ENCODE data around the gene RNF31. TPM values are rescaled to one million over a fixed set of nuclear protein-coding genes. Genes with fewer than 3 reads are reported as not detected.

RNF31 gene
- total and polyA plus RNA-seq, 2 donors (not counting 3 experiments of a cell fraction or from before 2014, with no cell fraction given): 32.3 to 69.7 TPM

DNA sequence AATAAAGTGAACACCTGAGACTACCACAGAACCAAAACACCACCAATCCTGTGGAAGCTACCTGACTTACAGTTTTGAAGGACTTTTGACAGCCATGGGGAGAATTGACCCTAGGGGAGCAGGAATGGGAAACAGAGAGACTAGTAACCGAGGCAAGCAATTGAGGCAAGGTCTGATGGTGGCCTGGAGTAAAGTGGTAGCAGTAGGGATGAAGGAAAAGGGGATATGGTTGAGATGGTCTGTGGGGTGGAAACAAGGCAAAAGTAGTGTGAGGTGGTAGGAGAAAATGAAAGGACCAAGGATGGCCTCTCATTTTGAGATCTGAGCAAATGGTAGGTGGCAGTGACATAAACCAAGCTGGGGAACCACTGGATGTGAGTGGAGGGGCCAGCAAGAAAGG is 9.5 kb downstream of the RNF31 start:
- Histone ChIP-seq H3K9me1 (replicated peaks; ENCODE audit: control insufficient read depth, extremely low read depth, insufficient read depth, low read length) (no peaks in the 10 kb centered on the region), H2AFZ (ENCODE audit: low read depth, low read length) (no peak overlapping the region), H3K27ac (ENCODE audit: insufficient read depth, low read depth, low read length) (no peak overlapping the region), H3K4me1 (ENCODE audit: control insufficient read depth, extremely low read depth, insufficient read depth, low read length) (peaks cover 10% of the 10 kb centered on the region), H4K20me1 (replicated peaks; ENCODE audit: control insufficient read depth, extremely low read depth, insufficient read depth, low read length) (no peaks in the 10 kb centered on the region), H3K4me2 (ENCODE audit: insufficient read depth, low read length) (no peak overlapping the region), H3K9ac (replicated peaks; ENCODE audit: extremely low read depth, insufficient read depth, low read length) (no peak overlapping the region), H3K9me3 (replicated peaks; ENCODE audit: control insufficient read depth, insufficient read depth, low read length) (no peaks in the 10 kb centered on the region), H3K27me3 (ENCODE audit: control insufficient read depth in 2 of 2, insufficient read depth in 2 of 2, low read length in 2 of 2) (no peaks in the 10 kb centered on the region), H3K4me3 (replicated peaks in 1 of 3; ENCODE audit: insufficient read depth in 1 of 3, low read depth in 1 of 3, low read length in 3 of 3) (no peak overlapping the region), H3K79me2 (ENCODE audit: control insufficient read depth, insufficient read depth, low read length) (peaks cover 2% of the 10 kb centered on the region), H3K36me3 (ENCODE audit: control insufficient read depth in 2 of 2, extremely low read depth in 1 of 2, insufficient read depth in 2 of 2, low read length in 2 of 2) (peaks cover 25 to 42% of the 10 kb centered on the region in 2 experiments)
- BruUV-seq (replicated peaks): no TSS peak
- DNase-seq (ENCODE audit: low read depth, low spot score) (no peak), FAIRE-seq (no peak)
- intact Hi-C loops (cut with micrococcal nuclease): no loop called here
- dilution Hi-C loops (cut with MboI; ENCODE audit: extremely low pct_ligation_motif_present, low sequenced_read_pairs): no loop called here
- no peak for TF ChIP-seq MYC (IDR thresholded peaks at IDR 0.05; ENCODE audit: low read depth, low read length)
- TF ChIP-seq, protein P1, sequence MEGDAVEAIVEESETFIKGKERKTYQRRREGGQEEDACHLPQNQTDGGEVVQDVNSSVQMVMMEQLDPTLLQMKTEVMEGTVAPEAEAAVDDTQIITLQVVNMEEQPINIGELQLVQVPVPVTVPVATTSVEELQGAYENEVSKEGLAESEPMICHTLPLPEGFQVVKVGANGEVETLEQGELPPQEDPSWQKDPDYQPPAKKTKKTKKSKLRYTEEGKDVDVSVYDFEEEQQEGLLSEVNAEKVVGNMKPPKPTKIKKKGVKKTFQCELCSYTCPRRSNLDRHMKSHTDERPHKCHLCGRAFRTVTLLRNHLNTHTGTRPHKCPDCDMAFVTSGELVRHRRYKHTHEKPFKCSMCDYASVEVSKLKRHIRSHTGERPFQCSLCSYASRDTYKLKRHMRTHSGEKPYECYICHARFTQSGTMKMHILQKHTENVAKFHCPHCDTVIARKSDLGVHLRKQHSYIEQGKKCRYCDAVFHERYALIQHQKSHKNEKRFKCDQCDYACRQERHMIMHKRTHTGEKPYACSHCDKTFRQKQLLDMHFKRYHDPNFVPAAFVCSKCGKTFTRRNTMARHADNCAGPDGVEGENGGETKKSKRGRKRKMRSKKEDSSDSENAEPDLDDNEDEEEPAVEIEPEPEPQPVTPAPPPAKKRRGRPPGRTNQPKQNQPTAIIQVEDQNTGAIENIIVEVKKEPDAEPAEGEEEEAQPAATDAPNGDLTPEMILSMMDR (IDR thresholded peaks at IDR 0.05; ENCODE audit: extremely low read depth in 1 of 2, insufficient read depth in 1 of 2, low read depth in 1 of 2, low read length in 2 of 2): no peak
- TF ChIP-seq JUN (IDR thresholded peaks at IDR 0.05; ENCODE audit: borderline replicate concordance, insufficient read depth, insufficient read length, low read depth): no peak
- TF ChIP-seq POLR2AphosphoS5 (IDR thresholded peaks at IDR 0.05; ENCODE audit: insufficient read depth, low read depth, low read length): no peak
- TF ChIP-seq EZH2 (IDR thresholded peaks at IDR 0.05; ENCODE audit: borderline replicate concordance, low read depth, low read length, severe bottlenecking): no peak
- ChIA-PET POLR2A (no interaction called here), CTCF (interaction anchor here (1.4 kb wide), 1 partner anchor 11 kb away, joined by 3 read pairs; the partner anchor contains the start of gene PSME2)

DNA sequence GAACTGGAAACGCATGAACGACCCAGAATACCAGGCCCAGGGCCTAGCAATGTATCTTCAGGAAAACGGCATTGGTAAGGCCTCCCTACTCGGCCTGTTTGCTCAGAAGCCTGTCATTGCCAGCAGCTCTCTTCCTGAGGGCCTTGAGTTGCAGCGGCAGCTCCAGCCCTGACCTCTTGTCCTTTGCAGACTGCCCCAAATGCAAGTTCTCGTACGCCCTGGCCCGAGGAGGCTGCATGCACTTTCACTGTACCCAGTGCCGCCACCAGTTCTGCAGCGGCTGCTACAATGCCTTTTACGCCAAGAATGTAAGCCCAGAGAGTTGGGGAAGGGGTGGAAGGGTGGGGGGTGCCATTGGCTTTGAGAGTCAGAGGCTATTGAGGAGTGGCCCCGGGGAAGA is 10.0 kb downstream of the RNF31 start:
- no peak for FAIRE-seq
- peaks cover 5% of the 10 kb centered on the region for H3K79me2 ChIP-seq (ENCODE audit: control insufficient read depth, insufficient read depth, low read length)
- ChIA-PET POLR2A (no interaction called here), CTCF (interaction anchor here (1.4 kb wide), 1 partner anchor 11 kb away, joined by 3 read pairs; the partner anchor contains the start of gene PSME2)
- no peak overlapping the region for H3K9ac ChIP-seq (replicated peaks; ENCODE audit: extremely low read depth, insufficient read depth, low read length)
- no peaks in the 10 kb centered on the region for H3K9me3 ChIP-seq (replicated peaks; ENCODE audit: control insufficient read depth, insufficient read depth, low read length)
- H3K27me3 ChIP-seq (ENCODE audit: control insufficient read depth in 2 of 2, insufficient read depth in 2 of 2, low read length in 2 of 2): no peaks in the 10 kb centered on the region
- H2AFZ ChIP-seq (ENCODE audit: low read depth, low read length): no peak overlapping the region
- DNase-seq (ENCODE audit: low read depth, low spot score): no peak
- no TSS peak for BruUV-seq (replicated peaks)
- H4K20me1 ChIP-seq (replicated peaks; ENCODE audit: control insufficient read depth, extremely low read depth, insufficient read depth, low read length): no peaks in the 10 kb centered on the region
- H3K4me3 ChIP-seq (replicated peaks in 1 of 3; ENCODE audit: insufficient read depth in 1 of 3, low read depth in 1 of 3, low read length in 3 of 3): no peak overlapping the region
- intact Hi-C loops (cut with micrococcal nuclease) (no loop called here), dilution Hi-C loops (cut with MboI; ENCODE audit: extremely low pct_ligation_motif_present, low sequenced_read_pairs) (no loop called here)
- no peak for TF ChIP-seq GATA2 (IDR thresholded peaks at IDR 0.05; ENCODE audit: insufficient read depth, insufficient read length, low read depth, low read length)
- TF ChIP-seq, protein P2, sequence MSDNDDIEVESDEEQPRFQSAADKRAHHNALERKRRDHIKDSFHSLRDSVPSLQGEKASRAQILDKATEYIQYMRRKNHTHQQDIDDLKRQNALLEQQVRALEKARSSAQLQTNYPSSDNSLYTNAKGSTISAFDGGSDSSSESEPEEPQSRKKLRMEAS (IDR thresholded peaks at IDR 0.05; ENCODE audit: insufficient read depth, insufficient read length): no peak
- TF ChIP-seq POLR2AphosphoS5 (IDR thresholded peaks at IDR 0.05; ENCODE audit: insufficient read depth, low read depth, low read length): no peak
- no peak for TF ChIP-seq JUN (IDR thresholded peaks at IDR 0.05; ENCODE audit: borderline replicate concordance, insufficient read depth, insufficient read length, low read depth)
- TF ChIP-seq, protein P1 (IDR thresholded peaks at IDR 0.05; ENCODE audit: extremely low read depth in 1 of 2, insufficient read depth in 1 of 2, low read depth in 1 of 2, low read length in 2 of 2): no peak
- peaks cover 25 to 41% of the 10 kb centered on the region in 2 experiments for H3K36me3 ChIP-seq (ENCODE audit: control insufficient read depth in 2 of 2, extremely low read depth in 1 of 2, insufficient read depth in 2 of 2, low read length in 2 of 2)
- H3K4me1 ChIP-seq (ENCODE audit: control insufficient read depth, extremely low read depth, insufficient read depth, low read length): peaks cover 15% of the 10 kb centered on the region
- no peak overlapping the region for H3K27ac ChIP-seq (ENCODE audit: insufficient read depth, low read depth, low read length)
- H3K9me1 ChIP-seq (replicated peaks; ENCODE audit: control insufficient read depth, extremely low read depth, insufficient read depth, low read length): no peaks in the 10 kb centered on the region
- H3K4me2 ChIP-seq (ENCODE audit: insufficient read depth, low read length): no peak overlapping the region
